HG02642 (cell line): ENCODE results near the gene ADGRL3.
"Not testable (repeated sequence)": the region's sequence is repeated elsewhere in the genome, so short reads cannot be mapped to it uniquely, and the experiment has no call there.

ENCODE experiments used
- ATAC-seq: cut with Tn5 transposase; IDR thresholded peaks from one replicate; pipeline ENCODE4 v1.9.1; 2021; ENCODE audit warnings: mild to moderate bottlenecking; ENCODE audit not compliant: unreplicated experiment, poor library complexity

Gene ADGRL3

DNA sequence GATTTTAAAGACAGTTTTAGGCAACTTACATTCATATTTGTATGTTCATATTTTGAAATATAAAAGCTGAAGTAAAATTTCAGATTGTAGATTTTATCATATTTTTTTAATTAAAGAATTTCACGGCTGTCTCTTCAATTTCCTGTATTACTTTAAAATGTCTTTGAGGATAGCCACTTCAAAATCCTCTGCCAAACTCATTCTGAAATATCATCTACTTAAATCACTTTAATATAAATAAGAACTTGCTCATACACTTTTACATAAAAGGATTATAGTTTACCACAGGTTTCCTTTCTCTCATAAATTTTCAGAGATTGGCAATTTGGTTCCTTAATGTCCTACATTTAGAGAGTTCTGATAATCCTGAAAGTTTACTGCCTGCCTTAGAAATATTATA is 478.2 kb downstream of the ADGRL3 start:
- ATAC-seq: no peak

- no peak for ATAC-seq
Measured at GRCh38 chr4:61693520-61693919, 493.4 kb downstream of the ADGRL3 start.

- ATAC-seq: no peak
Measured at GRCh38 chr4:61714387-61714911, 514.3 kb downstream of the ADGRL3 start.

DNA sequence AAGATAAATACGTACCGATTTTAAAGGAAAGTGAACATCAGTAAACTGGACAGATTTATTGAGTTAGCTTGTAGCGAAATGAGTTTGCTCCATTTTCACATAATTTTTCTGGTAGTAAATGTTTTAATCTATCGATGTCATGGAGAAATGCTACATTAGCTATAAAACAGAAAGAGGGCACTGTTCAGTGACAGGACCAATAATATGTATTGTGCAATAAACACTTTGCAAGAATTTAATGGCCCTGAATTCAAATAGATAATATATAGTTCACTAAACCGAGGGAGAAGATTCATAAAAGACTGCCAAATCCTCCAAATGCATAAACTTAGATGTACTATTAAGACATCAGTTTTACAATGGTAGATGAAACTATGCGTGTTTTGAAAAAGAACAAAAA is 516.3 kb downstream of the ADGRL3 start:
- ATAC-seq: no peak

- ATAC-seq: no peak
Measured at GRCh38 chr4:61723492-61723891, 523.4 kb downstream of the ADGRL3 start.

GRCh38 chr4:61727286-61727685 is 527.2 kb downstream of the ADGRL3 start:
- ATAC-seq: no peak

DNA sequence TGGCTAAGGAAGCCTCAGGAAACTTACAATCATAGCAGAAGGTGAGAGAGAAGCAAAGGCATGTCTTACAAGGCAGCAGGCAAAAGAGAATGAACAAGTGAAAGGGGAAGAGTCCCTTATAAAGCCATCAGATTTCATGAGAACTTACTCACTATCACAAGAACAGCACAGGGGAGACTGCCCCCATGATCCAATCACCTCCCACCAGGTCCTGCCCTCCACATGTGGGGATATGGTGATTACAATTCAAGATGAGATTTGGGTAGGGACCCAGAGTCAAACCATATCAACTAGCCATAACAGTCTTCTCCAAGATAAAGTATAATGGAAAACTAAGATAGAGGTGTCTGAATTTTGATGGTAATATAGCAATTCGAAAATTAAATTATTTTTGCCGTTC is 534.3 kb downstream of the ADGRL3 start:
- ATAC-seq: no peak

DNA sequence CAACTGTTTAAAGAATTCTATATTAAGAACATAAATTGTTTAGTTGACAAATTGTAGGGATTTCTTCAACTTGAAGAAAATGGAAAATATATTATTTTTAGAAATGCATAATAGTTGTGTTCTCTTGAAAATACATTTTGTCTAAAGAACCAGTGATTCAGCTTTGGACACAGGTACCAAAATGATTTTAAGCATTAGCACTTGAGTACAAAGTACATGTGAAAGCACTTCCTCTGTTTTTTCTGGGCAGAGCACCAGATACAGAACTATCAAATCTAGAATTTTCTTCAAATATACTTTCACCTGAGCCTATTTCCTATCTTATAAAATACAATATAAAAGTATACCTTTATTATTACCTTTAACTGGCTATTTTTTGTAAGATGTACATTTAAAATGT is 539.8 kb downstream of the ADGRL3 start:
- no peak for ATAC-seq

- no peak for ATAC-seq
Measured at GRCh38 chr4:61740886-61741285, 540.8 kb downstream of the ADGRL3 start.

DNA sequence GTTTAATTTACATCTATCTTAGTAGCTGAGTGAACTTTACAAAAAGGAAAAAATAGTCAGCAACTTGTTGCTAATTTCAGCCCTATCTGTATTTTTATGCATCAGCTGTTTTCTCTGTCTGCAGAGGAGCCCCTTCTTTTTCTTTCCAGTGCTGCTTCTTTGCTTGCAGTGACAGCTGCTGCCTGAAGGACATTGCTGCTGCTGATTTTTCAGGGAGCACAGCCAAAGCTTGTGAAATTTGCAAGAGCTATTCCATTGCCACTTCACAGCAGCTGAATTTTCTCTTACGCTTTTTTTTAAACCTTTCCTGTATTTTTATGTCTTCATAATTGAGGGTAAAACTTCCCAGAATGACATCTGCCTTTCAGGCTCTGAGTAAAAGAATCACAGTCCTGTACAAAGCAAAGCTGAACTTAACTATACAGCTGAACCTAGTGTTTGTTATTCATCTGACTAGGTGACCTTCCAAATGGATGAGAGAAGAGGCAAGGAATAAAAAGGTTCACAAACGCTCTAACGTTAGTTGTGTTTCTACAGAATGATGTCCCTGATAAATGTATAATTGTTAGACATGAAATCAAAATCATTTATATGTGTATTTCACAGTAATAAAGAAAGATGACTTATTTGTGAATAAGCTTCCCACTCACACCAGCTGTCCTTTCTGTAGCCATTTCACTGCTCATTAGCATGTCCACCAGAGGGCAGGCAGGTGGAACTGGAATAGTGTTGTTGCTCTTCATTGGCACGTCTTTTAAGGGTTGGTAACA is 541.4 kb downstream of the ADGRL3 start:
- no peak for ATAC-seq

DNA sequence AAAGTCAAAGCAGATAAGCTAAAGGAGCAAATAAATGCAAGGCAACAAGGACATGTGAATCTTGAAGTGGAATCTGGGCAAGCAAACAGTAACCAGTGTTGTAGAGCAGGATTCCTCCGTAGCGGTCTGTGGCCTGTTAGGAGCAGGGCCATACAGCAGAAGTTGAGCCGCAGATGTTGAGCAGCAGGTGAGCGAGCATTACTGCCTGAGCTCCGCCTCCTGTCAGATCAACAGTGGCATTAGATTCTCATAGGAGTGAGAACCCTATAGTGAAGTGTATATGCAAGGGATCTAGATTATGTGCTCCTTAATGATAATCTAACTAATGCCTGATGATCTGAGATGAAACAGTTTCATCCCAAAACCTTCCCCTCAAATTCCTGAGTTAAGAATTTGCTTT is 550.7 kb downstream of the ADGRL3 start:
- no peak for ATAC-seq

- no peak for ATAC-seq
Measured at GRCh38 chr4:61752617-61753016, 552.5 kb downstream of the ADGRL3 start.

DNA sequence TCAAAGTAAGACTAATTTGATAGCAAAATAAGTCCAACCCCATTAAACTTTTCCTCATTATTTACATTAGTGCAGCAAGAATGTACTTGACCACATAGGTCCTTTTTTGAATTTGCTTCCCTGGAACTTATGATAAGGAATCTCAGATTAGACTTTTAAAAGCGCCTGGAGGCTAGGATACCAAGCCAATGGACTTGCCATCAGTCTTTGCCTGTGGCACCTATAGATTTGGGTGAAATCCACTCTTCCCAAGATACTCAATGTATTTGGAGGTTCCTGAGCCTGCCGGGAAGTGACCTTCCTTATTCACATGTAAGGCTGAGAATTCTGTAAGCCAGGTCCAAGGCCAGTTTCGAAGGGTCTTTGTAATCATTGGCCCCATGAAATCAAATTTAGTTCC is 553.6 kb downstream of the ADGRL3 start:
- no peak for ATAC-seq

- ATAC-seq: not testable (repeated sequence)
Measured at GRCh38 chr4:61756937-61757336, 556.8 kb downstream of the ADGRL3 start.

- not testable (repeated sequence) for ATAC-seq
Measured at GRCh38 chr4:61757983-61758382, 557.9 kb downstream of the ADGRL3 start.

DNA sequence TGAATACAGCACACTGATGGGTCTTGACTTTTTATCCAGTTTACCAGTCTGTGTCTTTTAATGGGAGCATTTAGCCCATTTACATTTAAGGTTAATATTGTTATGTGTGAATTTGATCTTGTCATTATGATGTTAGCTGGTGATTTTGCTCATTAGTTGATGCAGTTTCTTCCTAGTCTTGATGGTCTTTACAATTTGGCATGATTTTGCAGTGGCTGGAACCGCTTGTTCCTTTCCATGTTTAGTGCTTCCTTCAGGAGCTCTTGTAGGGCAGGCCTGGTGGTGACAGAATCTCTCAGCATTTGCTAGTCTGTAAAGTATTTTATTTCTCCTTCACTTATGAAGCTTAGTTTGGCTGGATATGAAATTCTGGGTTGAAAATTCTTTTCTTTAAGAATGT is 558.5 kb downstream of the ADGRL3 start:
- not testable (repeated sequence) for ATAC-seq

DNA sequence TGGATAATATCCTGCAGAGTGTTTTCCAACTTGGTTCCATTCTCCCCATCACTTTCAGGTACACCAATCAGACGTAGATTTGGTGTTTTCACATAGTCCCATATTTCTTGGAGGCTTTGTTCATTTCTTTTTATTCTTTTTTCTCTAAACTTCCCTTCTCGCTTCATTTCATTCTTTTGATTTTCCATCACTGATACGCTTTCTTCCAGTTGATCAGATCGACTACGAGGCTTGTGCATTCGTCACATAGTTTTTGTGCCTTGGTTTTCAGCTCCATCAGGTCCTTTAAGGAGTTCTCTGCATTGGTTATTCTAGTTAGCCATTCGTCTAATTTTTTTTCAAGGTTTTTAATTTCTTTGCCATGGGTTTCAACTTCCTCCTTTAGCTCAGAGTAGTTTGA is 559.1 kb downstream of the ADGRL3 start:
- ATAC-seq: not testable (repeated sequence)

DNA sequence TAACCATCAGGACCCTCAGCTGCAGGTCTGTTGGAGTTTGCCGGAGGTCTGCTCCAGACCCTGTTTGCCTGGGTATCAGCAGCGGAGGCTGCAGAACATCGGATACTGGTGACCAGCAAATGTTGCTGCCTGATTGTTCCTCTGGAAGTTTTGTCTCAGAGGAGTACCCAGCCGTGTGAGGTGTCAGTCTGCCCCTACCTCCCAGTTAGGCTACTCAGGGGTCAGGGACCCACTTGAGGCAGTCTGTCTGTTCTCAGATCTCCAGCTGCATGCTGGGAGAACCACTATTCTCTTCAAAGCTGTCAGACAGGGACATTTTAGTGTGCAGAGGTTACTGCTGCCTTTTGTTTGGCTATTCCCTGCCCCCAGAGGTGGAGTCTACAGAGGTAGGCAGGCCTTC is 559.8 kb downstream of the ADGRL3 start:
- not testable (repeated sequence) for ATAC-seq

DNA sequence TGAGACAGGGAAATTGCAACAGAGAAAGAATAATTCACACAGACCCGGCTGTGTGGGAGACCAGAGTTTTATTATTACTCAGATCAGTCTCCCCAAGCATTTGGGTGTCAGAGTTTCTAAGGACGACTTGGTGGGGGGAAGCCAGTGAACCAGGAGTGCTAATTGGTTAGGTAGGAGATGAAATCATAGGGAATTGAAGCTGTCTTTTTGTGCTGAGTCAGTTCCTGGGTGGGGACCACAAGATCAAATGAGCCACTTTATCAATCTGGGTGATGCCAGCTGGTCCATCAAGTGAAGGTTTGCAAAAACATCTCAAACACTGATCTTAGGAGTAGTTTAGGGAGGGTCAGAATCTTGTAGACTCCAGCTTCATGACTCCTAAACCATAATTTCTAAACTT is 560.7 kb downstream of the ADGRL3 start:
- no peak for ATAC-seq

GRCh38 chr4:61762722-61763627 is 562.8 kb downstream of the ADGRL3 start:
- ATAC-seq: no peak

GRCh38 chr4:61763682-61764081 is 563.6 kb downstream of the ADGRL3 start:
- ATAC-seq: no peak
